CD4-positive, alpha-beta memory T cell (primary cell): ENCODE data around the gene ACOT7. TPM values are rescaled to one million over a fixed set of nuclear protein-coding genes. Genes with fewer than 3 reads are reported as not detected.

Experiments used
- CTCF ChIA-PET: fragments of 350-600 bp; sonication (Branson Sonifier 250); formaldehyde crosslinking; loops from one replicate; lab custom pipeline; 2021; ENCODE audit warnings: inconsistent platforms; ENCODE audit not compliant: partially characterized antibody; lab: Charles Lee
- POLR2A ChIA-PET: fragments of 350-600 bp; sonication (Branson Sonifier 250); formaldehyde crosslinking; loops from one replicate; lab custom pipeline; 2021; ENCODE audit not compliant: partially characterized antibody; lab: Charles Lee
- DNase-seq, 5 donors: peaks; one replicate each; pipeline versions ENCODE4 v3.0.0 to v3.0.0-alpha.2; 2020 to 2022; ENCODE audit warnings: mixed read lengths in 1 of 5
- H3K27ac ChIP-seq: one replicate; pipeline ENCODE4 v1.7.0; 2013; ENCODE audit warnings: low read depth, low read length
- H3K27me3 ChIP-seq: 2 replicates; pipeline ENCODE4 v1.7.0; 2013; ENCODE audit warnings: mild to moderate bottlenecking, low read length, moderate library complexity; ENCODE audit not compliant: insufficient read depth
- H3K36me3 ChIP-seq: 2 replicates; pipeline ENCODE4 v1.7.0; 2013; ENCODE audit warnings: mild to moderate bottlenecking, low read length, moderate library complexity; ENCODE audit not compliant: insufficient read depth
- H3K4me1 ChIP-seq: 2 replicates; pipeline ENCODE4 v1.7.0; 2013; ENCODE audit warnings: mild to moderate bottlenecking, low read length, moderate library complexity; ENCODE audit not compliant: insufficient read depth
- H3K4me3 ChIP-seq, 2 donors: one replicate each; pipeline ENCODE4 v1.7.0; 2013; ENCODE audit warnings: low read length in 2 of 2, mild to moderate bottlenecking in 1 of 2
- H3K9me3 ChIP-seq, 2 donors: one replicate each; pipeline ENCODE4 v1.7.0; 2013; ENCODE audit warnings: low read length in 2 of 2, control low read depth in 1 of 2; ENCODE audit not compliant: control insufficient read depth in 1 of 2
- H3K27ac Mint-ChIP-seq, 7 donors: one replicate each; pipeline ENCODE4 v1.8.0; 2020 to 2021; ENCODE audit warnings: mixed read lengths in 7 of 7, mild to moderate bottlenecking in 6 of 7, inconsistent platforms in 3 of 7, moderate library complexity in 3 of 7
- H3K27me3 Mint-ChIP-seq, 2 donors: one replicate each; pipeline ENCODE4 v1.8.0; 2020 to 2021; ENCODE audit warnings: mixed read lengths in 2 of 2
- H3K36me3 Mint-ChIP-seq, 2 donors: one replicate each; pipeline ENCODE4 v1.8.0; 2020 to 2021; ENCODE audit warnings: mixed read lengths in 2 of 2, inconsistent platforms in 1 of 2, mild to moderate bottlenecking in 1 of 2
- H3K4me1 Mint-ChIP-seq, 4 donors: one replicate each; pipeline ENCODE4 v1.8.0; 2020 to 2021; ENCODE audit warnings: mixed read lengths in 4 of 4, mild to moderate bottlenecking in 1 of 4
- H3K4me3 Mint-ChIP-seq, 8 donors: one replicate each; pipeline ENCODE4 v1.8.0; 2020 to 2021; ENCODE audit warnings: mixed read lengths in 8 of 8, mild to moderate bottlenecking in 7 of 8, moderate library complexity in 6 of 8, inconsistent platforms in 3 of 8
- H3K9me3 Mint-ChIP-seq, 8 donors: one replicate each; pipeline ENCODE4 v1.8.0; 2020 to 2021; ENCODE audit warnings: mixed read lengths in 8 of 8, mild to moderate bottlenecking in 5 of 8, inconsistent platforms in 3 of 8, moderate library complexity in 1 of 8
- intact Hi-C: fragments of 100-400 bp; cut with micrococcal nuclease; formaldehyde crosslinking; loops from one replicate; pipeline ENCODE4 v1.15.1; 2023
- polyA plus RNA-seq, 2 donors: library from polyadenylated mRNA; unstranded; fragments of 300-500 nt; fragmentation: Illumina TruSeq; gene quantifications; one replicate each; pipeline ENCODE4 v1.2.3, GENCODE V29; 2021
- total RNA-seq, 2 experiments: library from RNA; stranded (reverse); gene quantifications; one replicate each; pipeline ENCODE4 v1.2.3, GENCODE V29; 2021

ACOT7 gene
- total and polyA plus RNA-seq, 4 experiments from 2014 or later, result 2.7 to 7.4 (median 4.8) TPM

- Mint-ChIP-seq H3K4me3 (no peak overlapping the region), H3K27ac (peak overlapping the region in 1 of 7 donors; percentile 44), H3K4me1 (peaks cover 8 to 29% (median 13%) of the 10 kb centered on the region in 4 donors), H3K27me3 (peaks cover 30 to 42% of the 10 kb centered on the region in 2 donors), H3K9me3 (peaks cover 0 to 2% (median 0%) of the 10 kb centered on the region in 8 donors), H3K36me3 (no peaks in the 10 kb centered on the region)
- H3K4me3 ChIP-seq, result no peak overlapping the region
- no peaks in the 10 kb centered on the region for H3K36me3 ChIP-seq
- ChIA-PET CTCF (interaction anchor here (0.6 to 5.3 kb wide), 21 partner anchors 9 to 735 kb away, joined by 3 to 66 read pairs (median 4); partner anchors contain the start of gene ICMT), POLR2A (interaction anchor here (0.7 to 1.0 kb wide), 4 partner anchors 10 to 178 kb away, joined by 3 to 4 read pairs (median 4); no protein-coding TSS in a partner anchor)
- no peaks in the 10 kb centered on the region for H3K9me3 ChIP-seq
- DNase-seq, result peak; percentile 67 to 78 (median 75)
- H3K27ac ChIP-seq, result no peak overlapping the region
- peaks cover 23% of the 10 kb centered on the region for H3K4me1 ChIP-seq
- intact Hi-C loops, result loop anchor here (2.0 to 10.0 kb wide), 4 partner anchors 38 to 253 kb away; partner anchors contain the start of genes NPHP4 and RNF207
- peaks cover 43% of the 10 kb centered on the region for H3K27me3 ChIP-seq
These were observed 148.3 kb downstream of the ACOT7 start for GRCh38 chr1:6245086-6245868.

GRCh38 chr1:6244401-6245049 lies 149.0 kb downstream of the ACOT7 start:
- no peaks in the 10 kb centered on the region for H3K9me3 ChIP-seq
- H3K9me3 Mint-ChIP-seq, result peaks cover 0 to 2% (median 0%) of the 10 kb centered on the region in 8 donors
- H3K27ac Mint-ChIP-seq, result peak overlapping the region in 2 of 7 donors; percentile 44 to 90
- ChIA-PET CTCF (interaction anchor here (0.6 to 5.3 kb wide), 15 partner anchors 9 to 734 kb away, joined by 3 to 66 read pairs (median 4); partner anchors contain the start of gene ICMT), POLR2A (interaction anchor here (0.7 to 1.0 kb wide), 4 partner anchors 10 to 179 kb away, joined by 3 to 4 read pairs (median 4); no protein-coding TSS in a partner anchor)
- no peak overlapping the region for H3K27ac ChIP-seq
- peaks cover 36 to 40% of the 10 kb centered on the region in 2 donors for H3K27me3 Mint-ChIP-seq
- peaks cover 6 to 29% (median 13%) of the 10 kb centered on the region in 4 donors for H3K4me1 Mint-ChIP-seq
- no peak for DNase-seq
- no peak overlapping the region for H3K4me3 ChIP-seq
- intact Hi-C loops, result loop anchor here (2.0 to 10.0 kb wide), 4 partner anchors 37 to 252 kb away; partner anchors contain the start of genes NPHP4 and RNF207
- peaks cover 48% of the 10 kb centered on the region for H3K27me3 ChIP-seq
- H3K4me3 Mint-ChIP-seq, result peak overlapping the region in 1 of 8 donors; percentile 25
- no peaks in the 10 kb centered on the region for H3K36me3 ChIP-seq
- peaks cover 23% of the 10 kb centered on the region for H3K4me1 ChIP-seq
- no peaks in the 10 kb centered on the region for H3K36me3 Mint-ChIP-seq

- peaks cover 0 to 2% (median 0%) of the 10 kb centered on the region in 8 donors for H3K9me3 Mint-ChIP-seq
- Histone ChIP-seq H3K27me3 (peaks cover 48% of the 10 kb centered on the region), H3K4me1 (peaks cover 23% of the 10 kb centered on the region), H3K4me3 (no peak within 1 kb of the TSS), H3K27ac (no peak within 1 kb of the TSS), H3K9me3 (no peaks in the 10 kb centered on the region), H3K36me3 (no peaks in the 10 kb centered on the region)
- intact Hi-C loops, result loop anchor here (2.0 to 10.0 kb wide), 2 partner anchors 135 to 219 kb away; no protein-coding TSS in a partner anchor
- peaks cover 37 to 42% of the 10 kb centered on the region in 2 donors for H3K27me3 Mint-ChIP-seq
- POLR2A ChIA-PET, result interaction anchor here (1.0 kb wide), 1 partner anchor 9 kb away, joined by 4 read pairs; no protein-coding TSS in a partner anchor
- H3K36me3 Mint-ChIP-seq, result no peaks in the 10 kb centered on the region
- CTCF ChIA-PET, result interaction anchor here (0.9 to 1.4 kb wide), 6 partner anchors 11 to 734 kb away, joined by 3 to 6 read pairs (median 4); no protein-coding TSS in a partner anchor
- DNase-seq, result no peak
- peak within 1 kb of the TSS in 2 of 7 donors; percentile 44 to 90 for H3K27ac Mint-ChIP-seq
- H3K4me3 Mint-ChIP-seq, result peak within 1 kb of the TSS in 1 of 8 donors; percentile 25
- peaks cover 6 to 29% (median 13%) of the 10 kb centered on the region in 4 donors for H3K4me1 Mint-ChIP-seq
These were observed 149.6 kb downstream of the ACOT7 start, which contains the start of gene HES3 for GRCh38 chr1:6243993-6244392. TSS of gene HES3 (plus strand) at chr1:6244179. CDS start at chr1:6244366, 187 bp downstream.

- Histone ChIP-seq H3K27ac (no peak overlapping the region), H3K4me3 (no peak overlapping the region), H3K4me1 (peaks cover 23% of the 10 kb centered on the region), H3K9me3 (no peaks in the 10 kb centered on the region), H3K27me3 (peaks cover 45% of the 10 kb centered on the region), H3K36me3 (no peaks in the 10 kb centered on the region)
- ChIA-PET CTCF (no interaction called here), POLR2A (interaction anchor here (1.4 to 1.7 kb wide), 2 partner anchors 105 to 458 kb away, joined by 3 read pairs; partner anchors contain the start of gene DNAJC11)
- intact Hi-C loops, result loop anchor here (10.0 kb wide), 1 partner anchor 218 kb away; no protein-coding TSS in a partner anchor
- H3K4me1 Mint-ChIP-seq, result peaks cover 6 to 29% (median 13%) of the 10 kb centered on the region in 4 donors
- peak overlapping the region in 1 of 7 donors; percentile 44 for H3K27ac Mint-ChIP-seq
- H3K27me3 Mint-ChIP-seq, result peaks cover 38 to 39% of the 10 kb centered on the region in 2 donors
- H3K36me3 Mint-ChIP-seq, result no peaks in the 10 kb centered on the region
- peaks cover 0 to 2% (median 0%) of the 10 kb centered on the region in 8 donors for H3K9me3 Mint-ChIP-seq
- DNase-seq, result no peak
- no peak overlapping the region for H3K4me3 Mint-ChIP-seq
These were observed 150.3 kb downstream of the ACOT7 start for GRCh38 chr1:6243053-6243834.

GRCh38 chr1:6241887-6242740 lies 151.5 kb downstream of the ACOT7 start:
- Mint-ChIP-seq H3K36me3 (no peaks in the 10 kb centered on the region), H3K4me1 (peaks cover 6 to 24% (median 13%) of the 10 kb centered on the region in 4 donors), H3K27me3 (peaks cover 31 to 32% of the 10 kb centered on the region in 2 donors), H3K27ac (no peak overlapping the region), H3K9me3 (peaks cover 0 to 2% (median 0%) of the 10 kb centered on the region in 8 donors), H3K4me3 (peak overlapping the region in 1 of 8 donors; percentile 9)
- ChIA-PET CTCF (no interaction called here), POLR2A (interaction anchor here (1.4 to 1.7 kb wide), 2 partner anchors 106 to 459 kb away, joined by 3 read pairs; partner anchors contain the start of gene DNAJC11)
- intact Hi-C loops, result loop anchor here (10.0 kb wide), 1 partner anchor 217 kb away; no protein-coding TSS in a partner anchor
- H3K9me3 ChIP-seq, result no peaks in the 10 kb centered on the region
- no peak for DNase-seq
- H3K4me3 ChIP-seq, result no peak overlapping the region
- peaks cover 23% of the 10 kb centered on the region for H3K4me1 ChIP-seq
- H3K36me3 ChIP-seq, result no peaks in the 10 kb centered on the region
- H3K27me3 ChIP-seq, result peaks cover 38% of the 10 kb centered on the region
- no peak overlapping the region for H3K27ac ChIP-seq
